ENCODE data around the gene CAMK2N1. TPM values are rescaled to one million over a fixed set of nuclear protein-coding genes. Genes with fewer than 3 reads are reported as not detected.
A peak's percentile ranks its signal among the peaks of the same experiment; 100 is the strongest.

Gene CAMK2N1
- total RNA-seq, 1 donor from 2014 or later = 30.0 TPM

- peak overlapping the region; percentile 91 for H3K4me3 Mint-ChIP-seq (ENCODE audit: unreplicated experiment)
- peaks cover 29% of the 10 kb centered on the region for H3K4me1 Mint-ChIP-seq (ENCODE audit: unreplicated experiment)
- no peaks in the 10 kb centered on the region for H3K36me3 Mint-ChIP-seq (ENCODE audit: unreplicated experiment)
- H3K27me3 Mint-ChIP-seq (ENCODE audit: unreplicated experiment) = peaks cover 11% of the 10 kb centered on the region
- peak overlapping the region; percentile 41 for H3K27ac Mint-ChIP-seq (ENCODE audit: unreplicated experiment)
- DNase-seq (ENCODE audit: extremely low spot score, unreplicated experiment) = no peak
- no peaks in the 10 kb centered on the region for H3K9me3 Mint-ChIP-seq (ENCODE audit: unreplicated experiment)
- TF ChIP-seq CTCF (IDR thresholded peaks at IDR 0.05) = no peak
Observed at GRCh38 chr1:20484519-20485462, 1.2 kb downstream of the CAMK2N1 start.

DNA sequence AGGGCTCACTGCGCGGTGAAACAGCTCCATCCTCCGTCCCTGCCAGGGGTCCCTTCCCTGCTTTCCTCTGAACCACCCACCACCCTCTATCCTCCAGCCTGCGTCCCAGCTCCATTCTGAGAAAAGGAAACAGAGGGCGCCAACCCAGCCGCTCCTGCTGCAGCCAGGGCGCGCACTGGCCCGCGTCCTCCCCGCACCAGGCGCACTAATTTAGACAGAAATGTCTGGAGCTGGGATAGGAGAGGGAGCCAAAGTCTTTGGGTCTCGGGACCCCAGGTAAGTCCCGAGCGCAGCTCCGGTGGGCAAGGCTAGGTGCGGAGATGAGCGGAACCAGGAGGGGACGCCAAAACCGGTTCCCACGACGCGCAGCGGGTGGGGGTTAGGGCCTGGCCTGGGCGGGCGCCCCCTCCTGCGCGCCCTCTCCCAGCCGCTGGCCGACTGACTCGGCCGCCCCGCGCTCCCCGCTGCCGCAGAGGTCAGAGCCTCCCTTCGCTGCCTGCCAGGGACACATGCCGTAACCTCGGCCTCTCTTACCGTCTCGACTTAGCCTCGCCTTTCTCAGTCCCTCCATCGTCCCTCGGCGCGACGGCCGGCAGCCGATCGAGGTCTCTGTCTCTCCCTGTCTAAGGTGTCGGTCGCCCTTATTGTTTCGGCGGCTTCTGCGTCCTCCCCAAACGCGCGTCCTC is 2.0 kb downstream of the CAMK2N1 start:
- H3K27me3 Mint-ChIP-seq (ENCODE audit: unreplicated experiment) = peaks cover 10% of the 10 kb centered on the region
- no peaks in the 10 kb centered on the region for H3K9me3 Mint-ChIP-seq (ENCODE audit: unreplicated experiment)
- peak overlapping the region; percentile 69 for H3K27ac Mint-ChIP-seq (ENCODE audit: unreplicated experiment)
- DNase-seq (ENCODE audit: extremely low spot score, unreplicated experiment) = no peak
- TF ChIP-seq CTCF (IDR thresholded peaks at IDR 0.05) = peak; percentile 29
- H3K36me3 Mint-ChIP-seq (ENCODE audit: unreplicated experiment) = no peaks in the 10 kb centered on the region
- H3K4me1 Mint-ChIP-seq (ENCODE audit: unreplicated experiment) = peaks cover 29% of the 10 kb centered on the region
- peak overlapping the region; percentile 91 for H3K4me3 Mint-ChIP-seq (ENCODE audit: unreplicated experiment)

DNA sequence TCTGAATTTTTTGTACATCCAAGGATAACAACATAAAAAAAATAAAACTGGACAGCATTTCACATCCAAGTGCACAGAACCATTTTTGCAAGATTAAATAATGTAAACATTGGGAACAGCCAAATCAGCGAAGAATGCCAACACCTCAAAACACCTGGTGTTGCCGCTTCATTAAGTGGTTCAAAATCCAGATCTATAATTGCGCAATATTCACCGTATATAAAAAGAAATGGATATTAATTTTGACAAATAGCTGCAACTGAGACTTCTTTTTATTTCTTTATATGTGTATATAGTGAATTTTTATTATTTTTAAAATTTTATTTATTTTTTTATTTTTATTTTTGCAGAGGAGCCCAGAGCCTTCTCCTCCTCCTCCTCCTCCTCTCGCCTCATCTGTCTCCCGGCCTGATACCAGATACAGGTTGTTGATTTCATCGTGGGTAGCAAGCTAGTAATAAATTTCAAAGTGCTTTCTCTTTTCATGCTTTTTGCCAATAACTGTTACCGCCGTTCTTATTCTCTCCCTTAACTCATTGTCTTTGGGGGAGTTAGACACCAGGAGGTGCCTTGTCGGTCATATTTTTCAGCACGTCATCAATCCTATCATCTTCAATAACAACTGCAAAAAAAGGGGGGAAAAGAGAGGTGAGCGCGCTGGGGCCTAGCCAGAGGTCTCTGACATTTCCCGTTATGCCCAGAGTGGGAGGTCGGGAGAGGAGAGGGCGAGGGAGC is 2.7 kb downstream of the CAMK2N1 start:
- peak overlapping the region; percentile 91 for H3K4me3 Mint-ChIP-seq (ENCODE audit: unreplicated experiment)
- no peak for TF ChIP-seq CTCF (IDR thresholded peaks at IDR 0.05)
- H3K9me3 Mint-ChIP-seq (ENCODE audit: unreplicated experiment) = no peaks in the 10 kb centered on the region
- no peaks in the 10 kb centered on the region for H3K36me3 Mint-ChIP-seq (ENCODE audit: unreplicated experiment)
- no peak for DNase-seq (ENCODE audit: extremely low spot score, unreplicated experiment)
- peak overlapping the region; percentile 69 for H3K27ac Mint-ChIP-seq (ENCODE audit: unreplicated experiment)
- peaks cover 33% of the 10 kb centered on the region for H3K4me1 Mint-ChIP-seq (ENCODE audit: unreplicated experiment)
- peaks cover 3% of the 10 kb centered on the region for H3K27me3 Mint-ChIP-seq (ENCODE audit: unreplicated experiment)

DNA sequence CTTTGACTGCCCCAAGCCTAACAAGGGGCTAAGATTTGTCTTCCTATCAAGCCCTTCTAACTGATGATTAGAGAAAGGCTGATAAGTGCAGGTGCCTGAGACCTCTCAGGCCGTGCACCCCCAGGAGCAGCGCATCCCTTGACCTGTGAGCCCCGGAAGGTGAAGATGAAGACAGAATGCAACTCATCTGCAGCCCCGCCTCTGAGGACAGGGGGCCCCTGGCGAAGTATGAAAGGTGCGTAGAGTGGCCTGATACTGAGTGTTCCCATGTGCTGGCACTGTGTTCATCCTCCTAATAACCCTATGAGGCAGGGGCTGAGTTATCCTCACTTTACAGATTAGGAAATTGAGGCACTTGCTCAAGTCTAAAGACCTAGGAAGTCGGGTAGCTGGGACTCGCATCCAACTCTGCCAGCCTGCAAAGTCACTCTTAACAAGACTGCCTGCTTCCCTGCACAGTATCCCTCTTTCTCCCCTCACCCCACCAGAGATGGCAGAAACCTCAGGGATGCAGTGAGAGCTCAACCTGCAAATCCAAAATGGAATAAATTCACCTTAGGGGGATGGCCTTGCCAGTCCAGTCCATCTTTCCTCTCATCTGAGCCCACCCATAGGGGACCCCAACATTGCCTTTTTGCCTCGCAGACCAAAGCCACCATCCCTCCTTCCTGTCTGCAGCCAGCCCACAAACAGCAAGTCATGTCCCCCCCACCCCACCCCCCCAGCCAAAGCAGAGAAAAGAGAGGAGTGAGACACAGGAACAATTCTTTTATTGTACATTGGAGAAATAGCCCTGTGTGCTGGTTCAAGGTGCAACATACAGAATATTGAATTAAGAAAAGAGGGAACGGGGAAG is 4.1 kb downstream of the CAMK2N1 start:
- DNase-seq (ENCODE audit: extremely low spot score, unreplicated experiment) = no peak
- H3K9me3 Mint-ChIP-seq (ENCODE audit: unreplicated experiment) = no peaks in the 10 kb centered on the region
- no peak overlapping the region for H3K27ac Mint-ChIP-seq (ENCODE audit: unreplicated experiment)
- TF ChIP-seq CTCF (IDR thresholded peaks at IDR 0.05) = no peak
- no peaks in the 10 kb centered on the region for H3K27me3 Mint-ChIP-seq (ENCODE audit: unreplicated experiment)
- no peaks in the 10 kb centered on the region for H3K36me3 Mint-ChIP-seq (ENCODE audit: unreplicated experiment)
- no peak overlapping the region for H3K4me3 Mint-ChIP-seq (ENCODE audit: unreplicated experiment)
- peaks cover 39% of the 10 kb centered on the region for H3K4me1 Mint-ChIP-seq (ENCODE audit: unreplicated experiment)
